Femur (tissue), 1 donor: ENCODE measurements around the gene ZFYVE21.
A peak's percentile ranks its signal among the peaks of the same experiment; 100 is the strongest.

Source experiments
- DNase-seq: peaks from one replicate; pipeline ENCODE4 v3.0.0-alpha.2; 2017

Gene ZFYVE21

GRCh38 chr14:103726474-103726873, 10.9 kb downstream of the ZFYVE21 start:
- DNase-seq, result no peak

DNA sequence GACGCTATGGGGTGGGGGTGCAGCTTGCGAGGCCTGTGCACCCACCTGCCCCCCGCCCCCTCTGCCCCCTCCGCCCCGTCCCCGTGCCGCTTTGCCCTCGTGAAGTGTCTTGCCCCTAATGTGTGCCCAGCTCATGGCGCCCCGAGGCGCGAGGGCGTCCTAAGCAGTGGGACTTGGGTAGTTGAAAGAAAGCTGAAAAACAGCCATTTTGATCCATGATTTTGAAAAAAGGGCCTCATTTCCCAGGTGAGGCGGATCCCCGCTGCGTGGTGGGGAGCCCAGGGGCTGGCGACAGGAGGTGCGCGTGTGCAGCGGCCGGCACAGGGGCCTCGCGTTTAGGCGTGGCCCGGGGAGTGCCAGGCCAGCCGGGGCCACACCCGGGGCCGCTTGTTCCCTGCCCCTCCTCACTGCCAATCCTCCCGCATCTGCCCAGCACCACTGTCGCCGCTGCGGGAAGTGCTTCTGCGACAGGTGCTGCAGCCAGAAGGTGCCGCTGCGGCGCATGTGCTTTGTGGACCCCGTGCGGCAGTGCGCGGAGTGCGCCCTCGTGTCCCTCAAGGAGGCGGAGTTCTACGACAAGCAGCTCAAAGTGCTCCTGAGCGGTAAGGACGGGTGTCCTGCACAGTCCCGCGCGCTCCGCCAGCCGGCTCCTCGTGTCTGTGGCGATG, 11.8 kb downstream of the ZFYVE21 start:
- no peak for DNase-seq

DNA sequence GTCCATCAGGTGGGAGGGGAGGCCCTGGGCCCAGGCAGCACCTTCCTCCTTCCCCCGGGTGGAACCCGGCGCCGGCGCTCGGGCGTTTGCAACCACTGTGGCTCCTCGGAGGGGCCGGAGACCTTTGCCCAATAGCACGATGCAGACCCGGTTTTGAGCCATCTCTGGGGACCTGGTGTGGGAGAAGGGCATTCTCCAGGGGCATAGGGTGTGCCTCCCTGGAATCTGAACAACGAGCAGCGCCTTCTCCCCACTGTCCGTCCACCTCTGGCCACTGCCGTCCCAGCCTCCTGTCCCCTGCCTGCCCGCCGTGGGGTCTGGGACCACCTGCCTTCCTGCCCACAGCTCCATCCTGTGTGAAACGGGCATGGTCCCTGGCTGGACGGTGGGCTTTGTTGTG, 12.5 kb downstream of the ZFYVE21 start:
- no peak for DNase-seq

GRCh38 chr14:103728721-103729120, 13.1 kb downstream of the ZFYVE21 start:
- DNase-seq, result no peak

DNA sequence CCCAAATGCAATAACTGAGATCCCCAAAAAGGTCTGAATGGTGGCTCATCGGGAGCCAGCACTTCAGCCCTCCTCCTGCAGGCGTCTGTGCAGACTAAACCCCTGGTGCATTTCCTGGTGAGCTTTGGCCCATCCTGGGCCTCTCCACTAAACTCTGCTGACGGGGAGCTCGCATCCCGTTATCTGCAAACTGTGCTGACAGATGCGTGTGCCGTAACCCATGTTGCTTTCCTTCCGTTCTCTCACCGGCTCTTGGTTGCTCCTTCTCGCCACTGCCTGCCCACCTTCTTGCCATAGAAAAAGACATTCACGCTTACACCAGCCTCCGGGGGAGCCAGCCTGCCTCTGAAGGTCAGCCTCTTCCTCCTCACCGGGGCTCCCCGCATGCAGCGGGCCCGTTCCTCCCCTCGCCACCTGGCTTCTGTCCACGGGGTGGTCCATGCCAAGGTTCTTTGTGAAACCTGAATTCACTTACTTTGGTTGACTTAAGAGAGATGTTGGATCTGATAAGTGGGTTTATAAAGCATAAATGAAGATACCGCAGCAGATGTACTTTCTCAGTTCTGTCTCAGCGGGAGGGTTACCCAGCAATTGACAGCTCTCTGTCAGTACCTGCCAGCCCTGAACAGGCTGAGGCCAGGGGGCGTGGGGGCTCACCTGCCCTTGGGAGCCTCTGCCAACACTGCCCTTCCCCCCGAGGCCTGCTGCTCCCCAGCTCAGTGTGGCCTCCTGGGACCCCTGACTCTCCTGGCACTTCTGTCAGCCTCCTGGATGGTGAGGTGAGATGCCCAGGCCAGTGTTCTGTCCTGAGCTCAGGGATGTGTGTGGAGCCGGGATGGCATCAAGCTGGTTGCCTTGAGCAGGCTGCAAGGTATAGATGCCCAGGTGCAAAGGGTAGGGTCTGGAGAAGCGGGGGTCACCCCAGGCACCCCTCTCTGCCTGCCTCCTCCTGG, 14.2 kb downstream of the ZFYVE21 start:
- no peak for DNase-seq

DNA sequence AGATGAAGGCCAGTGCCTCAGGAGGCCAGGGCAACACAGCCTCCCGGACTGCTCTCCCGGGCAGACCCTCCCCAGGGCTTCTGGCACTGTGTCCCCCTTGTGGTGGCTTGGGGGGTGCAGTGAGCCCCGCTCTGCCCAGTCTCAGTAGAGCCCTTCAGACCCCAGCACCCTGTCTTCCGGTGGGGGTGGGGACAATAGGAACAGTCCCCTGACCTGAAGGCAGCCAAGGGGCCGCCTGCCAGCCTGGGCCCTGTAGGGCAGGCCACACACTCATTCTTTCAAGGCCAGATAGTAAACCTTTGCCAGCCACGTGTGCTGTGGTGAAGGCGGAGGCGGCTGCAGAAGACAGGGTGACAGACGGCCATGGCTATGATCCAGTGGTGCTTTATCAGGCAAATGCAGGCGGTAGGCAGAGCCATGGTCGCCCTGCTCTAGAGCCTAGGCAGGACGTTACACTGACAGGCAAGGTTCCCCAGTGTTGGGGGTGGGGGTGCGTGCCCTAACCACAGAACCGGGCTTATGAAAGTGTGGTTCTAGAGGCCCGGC, 15.0 kb downstream of the ZFYVE21 start:
- DNase-seq, result no peak

DNA sequence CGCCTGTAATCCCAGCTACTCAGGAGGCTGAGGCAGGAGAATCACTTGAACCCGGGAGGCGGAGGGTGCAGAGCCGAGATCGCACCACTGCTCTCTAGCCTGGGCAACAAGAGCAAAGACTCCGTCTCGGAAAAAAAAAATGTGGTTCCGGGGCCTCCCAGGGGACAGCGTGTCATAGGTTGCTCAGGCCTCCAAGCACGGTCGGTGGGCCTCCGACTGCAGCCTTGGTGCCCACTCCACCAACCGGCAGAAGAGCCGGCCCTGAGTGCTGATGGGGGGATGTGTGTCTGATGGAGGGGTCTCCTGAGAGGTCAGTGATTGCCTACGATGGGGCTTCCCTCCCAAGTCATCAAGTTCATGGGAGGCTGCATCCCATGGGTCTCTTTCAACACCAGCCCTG, 15.9 kb downstream of the ZFYVE21 start:
- no peak for DNase-seq

GRCh38 chr14:103731916-103732867, 16.6 kb downstream of the ZFYVE21 start:
- no peak for DNase-seq

DNA sequence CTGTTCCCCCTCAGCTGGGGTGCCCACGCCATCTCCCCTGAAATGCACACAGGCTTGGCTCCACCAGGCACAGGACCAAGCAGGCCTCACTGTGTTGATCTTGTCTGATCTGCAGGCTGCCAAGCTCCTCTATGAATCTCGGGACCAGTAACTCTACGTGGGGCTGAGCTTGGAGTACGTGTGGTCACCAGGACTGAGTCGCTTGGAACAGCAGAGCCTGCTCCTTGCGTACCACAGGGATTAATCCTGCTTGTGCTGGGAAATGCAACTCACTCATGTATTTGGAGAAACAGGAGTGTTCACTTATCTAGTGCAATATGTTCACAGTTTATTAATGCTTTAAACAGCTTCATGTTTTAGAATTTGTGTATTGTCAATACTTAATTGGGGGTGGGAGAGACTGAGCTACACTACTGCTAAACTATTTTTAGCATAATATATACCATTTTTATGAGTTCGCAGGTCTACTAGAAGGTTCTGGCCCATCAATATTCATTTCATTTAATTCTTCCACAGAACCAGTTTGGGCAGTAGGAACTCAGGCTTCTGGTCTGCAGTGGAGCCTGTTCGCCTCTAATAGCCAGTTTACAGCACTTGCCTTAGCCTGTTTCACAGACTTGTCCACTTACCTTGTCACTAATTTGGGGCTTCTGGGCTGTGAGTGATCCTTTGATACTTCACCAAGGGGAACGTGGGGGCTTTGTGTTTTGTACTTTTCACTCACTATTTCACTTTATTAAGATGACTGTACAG, 17.4 kb downstream of the ZFYVE21 start:
- no peak for DNase-seq

DNA sequence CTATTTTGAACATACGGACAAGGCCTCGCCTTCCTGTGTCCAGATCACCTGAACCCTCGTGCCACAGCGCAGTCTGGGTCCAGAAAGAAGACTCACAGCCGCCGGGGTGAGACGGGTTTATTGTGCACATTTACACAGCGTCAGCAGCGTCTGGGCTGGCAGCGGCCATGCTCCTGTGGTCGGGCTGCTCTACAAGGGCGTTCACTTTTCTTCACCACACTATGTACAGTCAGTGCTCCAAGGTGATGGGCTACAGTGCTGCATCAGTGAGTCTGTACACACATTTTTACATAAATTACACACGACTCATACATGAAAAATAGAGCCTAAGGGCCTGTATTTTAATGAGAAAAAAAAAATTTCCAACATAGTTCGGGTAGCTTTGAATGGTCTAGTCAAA, 18.0 kb downstream of the ZFYVE21 start:
- DNase-seq, result no peak

- no peak for DNase-seq
Observed at GRCh38 chr14:103734081-103734888, 18.7 kb downstream of the ZFYVE21 start.

DNA sequence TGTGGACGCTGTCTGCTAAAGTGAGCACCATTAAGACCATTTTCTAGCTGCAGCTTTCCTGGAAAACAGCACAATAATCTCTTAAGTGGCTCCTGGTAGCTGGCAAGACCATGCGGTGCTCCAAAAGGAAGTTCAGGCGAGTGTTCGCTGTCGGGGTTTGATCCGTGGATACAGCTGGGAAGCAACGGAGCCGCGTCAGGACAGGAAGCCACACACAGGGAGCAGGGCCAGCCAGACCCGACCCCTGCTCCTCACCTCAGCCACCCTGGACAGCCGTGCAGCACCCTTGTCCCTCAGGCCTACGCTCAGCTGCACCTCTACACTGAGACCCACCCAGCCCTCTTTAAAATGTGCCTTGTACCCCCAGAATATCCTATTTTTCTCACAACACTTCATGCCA, 19.4 kb downstream of the ZFYVE21 start:
- DNase-seq, result peak; percentile 22

DNA sequence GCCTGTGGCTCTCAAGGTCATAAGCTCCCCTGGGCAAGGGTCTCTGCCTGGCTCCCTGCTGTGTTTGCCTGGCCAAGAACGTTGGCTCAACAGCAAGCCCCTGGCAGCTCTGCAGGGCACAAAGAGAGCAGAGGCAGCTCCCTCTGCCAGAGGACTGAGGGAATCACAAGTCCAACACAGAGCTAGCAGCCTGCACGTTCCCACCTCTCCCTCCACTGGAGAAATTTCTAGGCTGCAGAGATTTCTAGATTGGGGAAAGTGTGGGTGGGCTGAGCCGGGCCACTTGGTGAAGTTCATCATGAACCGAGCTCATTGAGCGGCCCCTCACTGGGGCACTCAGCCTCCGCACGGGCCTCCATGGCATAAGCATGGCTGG, 19.8 kb downstream of the ZFYVE21 start:
- peak; percentile 21 for DNase-seq

- peak; percentile 19 for DNase-seq
Observed at GRCh38 chr14:103735815-103736545, 20.4 kb downstream of the ZFYVE21 start.

DNA sequence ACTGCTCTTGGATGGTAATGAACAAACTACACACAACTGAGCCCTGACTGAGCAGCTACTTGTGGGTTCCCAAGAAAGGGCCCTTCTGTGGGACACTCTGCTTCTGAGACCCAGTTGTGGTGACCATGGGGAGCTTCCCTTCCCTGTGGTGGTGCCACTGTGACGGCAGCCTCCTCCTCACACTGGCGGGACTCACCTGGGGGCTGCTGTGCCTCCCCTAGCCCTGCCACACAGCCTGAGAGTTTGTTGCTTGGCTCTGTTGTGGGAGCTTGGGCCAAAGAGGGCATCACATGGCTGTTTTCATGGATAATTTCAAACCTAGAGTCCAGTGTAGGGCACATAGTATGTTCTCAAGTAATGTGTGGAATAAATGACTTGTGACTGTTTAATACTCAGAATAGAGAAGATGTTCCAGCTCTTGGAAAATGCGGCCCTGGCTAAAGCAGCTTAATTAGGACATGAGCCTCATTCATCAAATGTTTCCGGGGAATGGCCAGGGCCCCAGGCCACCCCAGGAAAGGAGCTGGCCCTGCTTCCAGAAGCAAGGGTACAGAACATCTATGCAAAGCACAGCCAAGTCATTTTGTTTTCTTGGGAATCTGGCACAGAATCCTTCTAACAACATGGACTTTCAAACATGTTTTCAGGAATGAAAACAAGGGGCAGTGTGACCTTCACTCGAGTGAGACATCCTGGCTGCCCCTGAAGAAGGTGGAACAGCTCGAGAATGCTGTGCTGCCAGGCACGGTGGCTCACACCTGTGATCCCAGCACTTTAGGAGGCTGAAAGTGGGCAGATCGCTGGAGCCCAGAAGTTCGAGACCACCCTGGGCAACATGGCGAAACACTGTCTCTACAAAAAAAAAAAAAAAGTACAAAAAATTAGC, 21.2 kb downstream of the ZFYVE21 start:
- peak; percentile 3 for DNase-seq

- DNase-seq, result peak; percentile 6
Observed at GRCh38 chr14:103737432-103738045, 21.9 kb downstream of the ZFYVE21 start.

DNA sequence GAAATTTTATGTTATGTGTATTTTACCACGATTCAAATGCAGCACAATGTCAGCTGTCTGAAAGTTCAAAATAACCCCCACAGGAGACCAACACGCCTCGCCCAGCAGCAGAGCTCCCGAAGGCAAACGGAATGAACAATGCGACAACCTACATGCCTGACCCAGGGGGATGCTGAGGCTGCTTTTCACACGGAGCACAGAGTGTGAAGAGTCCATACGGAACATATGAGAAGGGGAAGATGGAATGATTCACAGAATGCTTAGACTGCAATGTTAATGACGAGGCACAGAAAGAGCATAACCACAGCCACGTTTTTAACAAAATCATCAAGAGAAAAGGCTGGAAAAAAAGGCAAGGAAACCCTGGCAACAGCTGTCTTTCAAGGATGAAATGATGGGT, 22.6 kb downstream of the ZFYVE21 start:
- DNase-seq, result peak; percentile 13

- peak; percentile 19 for DNase-seq
Observed at GRCh38 chr14:103738701-103739451, 23.3 kb downstream of the ZFYVE21 start.
